Melanocyte of skin (primary cell): ENCODE measurements around the gene TMUB1. TPM values are rescaled to one million over a fixed set of nuclear protein-coding genes. Genes with fewer than 3 reads are reported as not detected.

ENCODE experiments used
- total RNA-seq, 2 donors: library from RNA; depleted of rRNA; stranded (reverse); fragments of >200 nt; gene quantifications; 2 replicates each; pipeline ENCODE4 v1.2.3, GENCODE V29; 2012

TMUB1 gene, protein sequence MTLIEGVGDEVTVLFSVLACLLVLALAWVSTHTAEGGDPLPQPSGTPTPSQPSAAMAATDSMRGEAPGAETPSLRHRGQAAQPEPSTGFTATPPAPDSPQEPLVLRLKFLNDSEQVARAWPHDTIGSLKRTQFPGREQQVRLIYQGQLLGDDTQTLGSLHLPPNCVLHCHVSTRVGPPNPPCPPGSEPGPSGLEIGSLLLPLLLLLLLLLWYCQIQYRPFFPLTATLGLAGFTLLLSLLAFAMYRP
- total RNA-seq, result 10 to 100 TPM; 15.1 to 20.6 TPM

DNA sequence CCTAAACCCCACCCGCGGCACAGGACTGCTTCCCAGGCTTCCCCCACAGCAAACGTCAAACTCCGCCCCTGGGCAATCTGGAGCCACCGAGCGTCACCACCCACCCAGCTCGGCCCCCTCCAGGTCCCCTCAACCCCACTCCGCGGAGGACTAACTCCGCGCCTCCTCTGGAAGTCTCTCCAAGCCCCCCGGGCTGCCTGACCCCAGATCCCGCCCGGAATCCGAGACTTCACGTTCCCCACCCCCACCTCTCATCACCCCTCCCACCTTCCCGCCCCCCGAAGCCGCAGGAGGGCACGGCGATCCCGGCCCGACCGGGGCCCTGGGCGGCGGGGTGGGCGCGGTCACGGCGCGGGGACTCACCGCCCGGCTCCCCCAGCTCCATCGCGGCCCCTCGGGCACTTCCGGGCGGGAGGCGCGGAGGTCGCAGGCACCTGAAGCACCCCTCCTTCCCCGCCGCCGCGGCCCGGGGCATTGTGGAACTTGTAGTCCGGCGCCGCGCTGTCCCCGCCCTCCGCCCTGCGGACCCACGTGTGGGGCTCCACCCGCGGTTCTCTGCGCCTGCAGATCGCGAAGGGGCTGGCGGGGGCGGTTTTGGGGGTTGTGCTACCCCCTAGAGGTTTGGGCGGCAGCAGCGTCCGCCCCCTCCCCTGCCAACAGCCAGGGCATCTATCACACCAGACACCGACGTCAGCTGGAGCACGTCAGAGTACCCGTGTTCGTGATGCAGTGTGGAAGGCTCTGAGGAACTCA lies at the start of gene TMUB1:
TMUB1 (minus strand) TSS at position 423 of the 753 bp plus-strand sequence. CDS start 930 bp downstream, outside the sequence.

GRCh38 chr7:151085691-151086620 lies 2.7 kb upstream of the TMUB1 start, which contains the start of gene AGAP3:
Gene AGAP3 (plus strand): TSS chr7:151086475. CDS start chr7:151086742, 267 bp downstream.

DNA sequence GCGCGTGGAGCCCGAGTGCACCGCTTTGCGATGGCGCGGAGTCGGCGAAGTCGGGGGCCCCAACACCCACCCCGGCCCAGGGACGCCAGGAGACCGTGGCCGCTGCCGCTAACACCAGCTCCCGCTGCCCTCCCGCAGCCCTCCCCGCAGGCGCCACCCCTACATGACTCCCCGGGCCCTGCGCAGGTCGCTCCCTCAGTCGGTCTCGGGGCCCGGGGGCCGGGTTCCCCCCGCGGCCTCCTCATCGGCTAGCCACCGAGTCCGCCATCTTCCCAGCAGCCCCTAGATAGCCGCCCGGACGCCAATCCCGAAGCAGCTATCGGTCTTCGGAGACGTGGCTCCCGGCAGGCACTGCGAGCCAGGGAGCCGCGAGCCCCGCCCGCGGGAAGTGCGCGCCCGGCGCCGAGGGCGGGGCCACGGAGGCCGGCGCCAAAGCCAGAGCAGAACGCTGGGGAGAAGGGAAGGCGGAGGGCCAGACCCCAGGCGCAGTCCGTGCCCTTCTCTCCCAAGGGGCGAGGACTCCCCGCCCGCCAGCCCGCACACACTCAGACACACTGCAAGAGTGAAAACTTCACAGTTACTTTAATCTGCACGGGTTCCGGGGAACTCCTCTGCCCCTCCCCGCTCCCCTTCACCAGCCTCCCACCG lies 2.6 kb downstream of the TMUB1 start, which contains the start of gene FASTK:
FASTK (minus strand) TSS at position 288 of the 648 bp plus-strand sequence; CDS start at position 245, 43 bp downstream.

GRCh38 chr7:151059367-151060112 lies 23.8 kb downstream of the TMUB1 start, which contains the start of gene SLC4A2:
Gene SLC4A2 (plus strand): TSS chr7:151059589. CDS start chr7:151061988, 2,399 bp downstream.

DNA sequence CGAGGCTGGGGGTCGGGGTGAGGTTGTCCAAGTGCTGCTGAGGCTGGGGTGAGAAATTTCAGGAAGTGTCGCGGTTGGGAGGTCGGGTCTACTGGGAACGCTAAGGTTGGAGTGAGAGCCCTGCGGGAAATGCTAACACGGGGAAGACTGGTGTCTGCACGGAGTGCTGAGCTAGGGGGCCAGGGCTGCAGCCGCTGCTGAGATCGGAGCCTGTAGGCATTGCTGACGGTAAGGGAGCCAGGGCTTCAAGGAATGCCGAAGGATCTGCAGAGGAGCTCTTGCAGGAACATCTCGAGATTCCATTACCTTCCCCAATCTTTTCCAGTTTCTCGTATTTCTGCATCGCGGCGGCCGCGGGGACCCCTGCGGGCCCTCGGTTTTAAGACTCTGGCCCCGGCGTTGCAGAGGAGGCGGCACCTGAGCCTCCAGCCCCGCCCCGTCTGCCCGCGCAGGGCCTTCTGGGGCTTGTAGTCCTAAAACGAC lies 25.7 kb downstream of the TMUB1 start, which contains the start of gene CDK5:
CDK5 (minus strand) TSS at position 392 of the 483 bp plus-strand sequence; CDS start at position 343, 49 bp downstream.

DNA sequence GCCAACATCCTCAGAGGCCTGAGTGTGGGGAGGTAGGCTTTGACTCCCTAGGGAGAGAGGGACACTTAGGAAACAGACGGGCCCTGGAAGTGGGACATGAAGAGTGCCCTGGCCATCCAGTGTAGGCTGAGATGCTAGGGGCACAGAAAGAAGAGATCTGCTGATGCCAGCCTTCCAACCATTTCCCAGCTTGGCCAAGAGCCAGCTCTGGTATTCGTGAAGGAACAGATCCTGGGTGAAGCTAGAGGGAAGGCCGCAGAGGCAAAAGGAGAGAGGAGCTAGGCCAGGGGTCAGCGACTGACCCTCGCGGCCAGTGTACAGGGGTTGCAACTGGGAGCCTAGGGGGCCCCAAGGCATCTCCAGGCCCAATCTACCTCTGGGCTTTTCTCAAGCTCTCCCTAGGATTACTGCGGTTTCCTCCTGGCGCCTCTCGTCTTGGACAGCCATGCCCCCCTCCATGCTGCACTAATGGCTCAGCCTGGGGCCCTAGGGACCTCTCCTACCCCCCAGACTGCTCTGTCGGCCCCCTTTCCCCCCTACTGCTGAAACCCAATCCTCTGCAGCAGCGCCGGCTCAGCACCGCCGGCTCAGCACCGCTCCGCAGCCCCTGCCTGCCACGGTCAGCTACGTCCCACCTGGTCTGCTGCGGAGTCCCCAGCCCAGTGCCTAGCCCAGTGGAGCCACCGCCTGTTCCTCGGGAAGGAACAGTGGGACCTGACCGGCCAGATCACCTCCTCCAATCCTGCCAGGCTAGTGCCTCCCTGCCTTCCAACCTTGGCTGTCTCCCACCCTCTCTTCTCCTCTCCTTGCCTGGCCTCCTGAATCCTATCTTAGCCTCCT lies 35.1 kb downstream of the TMUB1 start, which contains the start of gene ASIC3:
ASIC3 (plus strand) TSS at position 556 of the 840 bp plus-strand sequence. CDS start 355 bp downstream, outside the sequence.

Other genes starting within 250 kb of the TMUB1 start
- gene AOC1, start 231.0 kb downstream of the TMUB1 start, total RNA-seq, result not detected
- gene KCNH2, start 105.2 kb downstream of the TMUB1 start, total RNA-seq, result not detected
- gene NOS3, start 92.5 kb downstream of the TMUB1 start, total RNA-seq, result 1 to 10 TPM in 1 of 2 donors, under 1 TPM in 1; 0.69 to 7.0 TPM
- under 1 TPM in 1 of 2 donors, not detected in 1; under 0.01 TPM for gene ATG9B, start 59.0 kb downstream of the TMUB1 start, total RNA-seq
- gene ABCB8, start 55.0 kb downstream of the TMUB1 start, total RNA-seq, result 10 to 100 TPM; 36.6 to 44.4 TPM
- 1 to 10 TPM in 1 of 2 donors, under 1 TPM in 1; 0.33 to 1.0 TPM for gene ASIC3, start 35.0 kb downstream of the TMUB1 start, total RNA-seq
- gene CDK5, start 25.6 kb downstream of the TMUB1 start, total RNA-seq, result 10 to 100 TPM; 28.2 to 31.6 TPM
- 100 to 1,000 TPM in 1 of 2 donors, 10 to 100 TPM in 1; 85.3 to 111 TPM for gene SLC4A2, start 23.9 kb downstream of the TMUB1 start, total RNA-seq
- gene FASTK, start 2.7 kb downstream of the TMUB1 start, total RNA-seq, result 10 to 100 TPM; 74.3 to 86.0 TPM
- gene AGAP3, start 3.0 kb upstream of the TMUB1 start, total RNA-seq, result 100 to 1,000 TPM in 1 of 2 donors, 10 to 100 TPM in 1; 66.1 to 100 TPM
- not detected for gene GBX1, start 84.2 kb upstream of the TMUB1 start, total RNA-seq
- not detected for gene ASB10, start 103.8 kb upstream of the TMUB1 start, total RNA-seq
- gene H2BK1, start 127.0 kb upstream of the TMUB1 start, total RNA-seq, result not detected
- 10 to 100 TPM; 54.0 to 78.6 TPM for gene ABCF2, start 143.7 kb upstream of the TMUB1 start, total RNA-seq
- 10 to 100 TPM; 32.6 to 37.9 TPM for gene CHPF2, start 149.0 kb upstream of the TMUB1 start, total RNA-seq
- gene SMARCD3, start 165.2 kb upstream of the TMUB1 start, total RNA-seq, result 10 to 100 TPM in 1 of 2 donors, 1 to 10 TPM in 1; 9.0 to 13.1 TPM